ENCODE results near the gene EDNRB. TPM values are rescaled to one million over a fixed set of nuclear protein-coding genes. Genes with fewer than 3 reads are reported as not detected.

The EDNRB gene
- polyA plus RNA-seq, 1 donor (not counting 4 experiments of a cell fraction or from before 2014, with no cell fraction given): 0.01 TPM

DNA sequence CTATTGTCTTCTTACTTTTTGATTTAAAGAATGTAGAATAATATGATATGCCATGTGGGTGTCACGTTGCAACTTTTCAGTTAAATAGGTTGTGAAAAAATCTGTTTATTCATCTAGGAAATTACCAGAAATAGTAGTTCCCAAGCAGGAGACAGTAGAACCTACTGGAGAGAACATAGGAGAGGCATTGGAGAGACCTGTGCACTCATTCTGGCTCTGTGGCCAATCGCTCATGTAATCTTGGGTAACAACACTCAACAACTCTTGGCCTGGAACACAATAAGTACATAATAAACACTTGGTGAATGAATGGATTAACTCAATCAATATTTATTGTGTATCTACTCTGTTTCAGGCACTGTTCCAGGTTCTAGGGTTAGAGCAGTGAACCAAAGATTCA, 35.3 kb downstream of the EDNRB start:
- Histone ChIP-seq H3K4me2 (ENCODE audit: control insufficient read depth, extremely low read depth, insufficient read depth, low read depth, low read length) (no peak overlapping the region), H4K20me1 (ENCODE audit: control insufficient read depth, extremely low read depth, insufficient read depth, low read length) (no peaks in the 10 kb centered on the region), H3K9ac (ENCODE audit: control insufficient read depth, extremely low read depth, insufficient read depth, low read length) (no peak overlapping the region), H2AFZ (ENCODE audit: control insufficient read depth, low read length) (no peak overlapping the region), H3K9me1 (ENCODE audit: control insufficient read depth, extremely low read depth, insufficient read depth, low read length) (no peaks in the 10 kb centered on the region), H3K27me3 (ENCODE audit: control insufficient read depth, extremely low read depth, insufficient read depth, low read length) (no peaks in the 10 kb centered on the region), H3K79me2 (ENCODE audit: control insufficient read depth, insufficient read depth, low read length) (no peaks in the 10 kb centered on the region), H3K36me3 (ENCODE audit: control insufficient read depth in 2 of 2, extremely low read depth in 1 of 2, insufficient read depth in 2 of 2, low read length in 2 of 2) (no peaks in the 10 kb centered on the region), H3K27ac (ENCODE audit: control insufficient read depth, insufficient read depth, low read length) (no peak overlapping the region), H3K4me1 (ENCODE audit: control insufficient read depth, extremely low read depth, insufficient read depth, low read length) (no peaks in the 10 kb centered on the region), H3K4me3 (ENCODE audit: control insufficient read depth in 2 of 3, extremely low read depth in 1 of 3, insufficient read depth in 2 of 3, low read depth in 1 of 3, low read length in 3 of 3) (no peak overlapping the region), H3K9me3 (ENCODE audit: control insufficient read depth, low read depth, low read length) (no peaks in the 10 kb centered on the region)
- FAIRE-seq (no peak), DNase-seq (ENCODE audit: low read depth, low spot score) (no peak)
- dilution Hi-C loops (cut with MboI; ENCODE audit: extremely low pct_ligation_motif_present, low sequenced_read_pairs): no loop called here
- TF ChIP-seq, protein P1, sequence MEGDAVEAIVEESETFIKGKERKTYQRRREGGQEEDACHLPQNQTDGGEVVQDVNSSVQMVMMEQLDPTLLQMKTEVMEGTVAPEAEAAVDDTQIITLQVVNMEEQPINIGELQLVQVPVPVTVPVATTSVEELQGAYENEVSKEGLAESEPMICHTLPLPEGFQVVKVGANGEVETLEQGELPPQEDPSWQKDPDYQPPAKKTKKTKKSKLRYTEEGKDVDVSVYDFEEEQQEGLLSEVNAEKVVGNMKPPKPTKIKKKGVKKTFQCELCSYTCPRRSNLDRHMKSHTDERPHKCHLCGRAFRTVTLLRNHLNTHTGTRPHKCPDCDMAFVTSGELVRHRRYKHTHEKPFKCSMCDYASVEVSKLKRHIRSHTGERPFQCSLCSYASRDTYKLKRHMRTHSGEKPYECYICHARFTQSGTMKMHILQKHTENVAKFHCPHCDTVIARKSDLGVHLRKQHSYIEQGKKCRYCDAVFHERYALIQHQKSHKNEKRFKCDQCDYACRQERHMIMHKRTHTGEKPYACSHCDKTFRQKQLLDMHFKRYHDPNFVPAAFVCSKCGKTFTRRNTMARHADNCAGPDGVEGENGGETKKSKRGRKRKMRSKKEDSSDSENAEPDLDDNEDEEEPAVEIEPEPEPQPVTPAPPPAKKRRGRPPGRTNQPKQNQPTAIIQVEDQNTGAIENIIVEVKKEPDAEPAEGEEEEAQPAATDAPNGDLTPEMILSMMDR (optimal IDR thresholded peaks at IDR 0.05 in 1 of 3, IDR thresholded peaks at IDR 0.05 in 1 of 3, conservative IDR thresholded peaks at IDR 0.05 in 1 of 3; ENCODE audit: extremely low read depth in 1 of 3, insufficient read depth in 2 of 3, low read length in 3 of 3): no peak
- no peak for TF ChIP-seq EZH2 (IDR thresholded peaks at IDR 0.05; ENCODE audit: low read length)

GRCh38 chr13:77878190-77878589, 40.4 kb downstream of the EDNRB start:
- no peak overlapping the region for H3K27ac ChIP-seq (ENCODE audit: control insufficient read depth, insufficient read depth, low read length)
- dilution Hi-C loops (cut with MboI; ENCODE audit: extremely low pct_ligation_motif_present, low sequenced_read_pairs): no loop called here
- no peaks in the 10 kb centered on the region for H3K9me1 ChIP-seq (ENCODE audit: control insufficient read depth, extremely low read depth, insufficient read depth, low read length)
- H3K4me1 ChIP-seq (ENCODE audit: control insufficient read depth, extremely low read depth, insufficient read depth, low read length): no peaks in the 10 kb centered on the region
- TF ChIP-seq, protein P1 (optimal IDR thresholded peaks at IDR 0.05 in 1 of 3, IDR thresholded peaks at IDR 0.05 in 1 of 3, conservative IDR thresholded peaks at IDR 0.05 in 1 of 3; ENCODE audit: extremely low read depth in 1 of 3, insufficient read depth in 2 of 3, low read length in 3 of 3): no peak
- TF ChIP-seq EZH2 (IDR thresholded peaks at IDR 0.05; ENCODE audit: low read length): no peak
- H3K36me3 ChIP-seq (ENCODE audit: control insufficient read depth in 2 of 2, extremely low read depth in 1 of 2, insufficient read depth in 2 of 2, low read length in 2 of 2): no peaks in the 10 kb centered on the region
- no peak overlapping the region for H3K4me2 ChIP-seq (ENCODE audit: control insufficient read depth, extremely low read depth, insufficient read depth, low read depth, low read length)
- FAIRE-seq (no peak), DNase-seq (ENCODE audit: low read depth, low spot score) (no peak)
- no peak overlapping the region for H2AFZ ChIP-seq (ENCODE audit: control insufficient read depth, low read length)
- H3K9me3 ChIP-seq (ENCODE audit: control insufficient read depth, low read depth, low read length): no peaks in the 10 kb centered on the region
- H3K9ac ChIP-seq (ENCODE audit: control insufficient read depth, extremely low read depth, insufficient read depth, low read length): no peak overlapping the region
- H3K4me3 ChIP-seq (ENCODE audit: control insufficient read depth in 2 of 3, extremely low read depth in 1 of 3, insufficient read depth in 2 of 3, low read depth in 1 of 3, low read length in 3 of 3): no peak overlapping the region
- no peaks in the 10 kb centered on the region for H4K20me1 ChIP-seq (ENCODE audit: control insufficient read depth, extremely low read depth, insufficient read depth, low read length)
- no peaks in the 10 kb centered on the region for H3K79me2 ChIP-seq (ENCODE audit: control insufficient read depth, insufficient read depth, low read length)
- H3K27me3 ChIP-seq (ENCODE audit: control insufficient read depth, extremely low read depth, insufficient read depth, low read length): no peaks in the 10 kb centered on the region
